ENCODE measurements around the gene TSEN54. TPM values are rescaled to one million over a fixed set of nuclear protein-coding genes. Genes with fewer than 3 reads are reported as not detected.
A peak's percentile ranks its signal among the peaks of the same experiment; 100 is the strongest.

TSEN54 gene
- total RNA-seq, 5 donors from 2014 or later (not counting 1 experiment from before 2014, with no cell fraction given): 54.9 to 94.7 (median 67.6) TPM

DNA sequence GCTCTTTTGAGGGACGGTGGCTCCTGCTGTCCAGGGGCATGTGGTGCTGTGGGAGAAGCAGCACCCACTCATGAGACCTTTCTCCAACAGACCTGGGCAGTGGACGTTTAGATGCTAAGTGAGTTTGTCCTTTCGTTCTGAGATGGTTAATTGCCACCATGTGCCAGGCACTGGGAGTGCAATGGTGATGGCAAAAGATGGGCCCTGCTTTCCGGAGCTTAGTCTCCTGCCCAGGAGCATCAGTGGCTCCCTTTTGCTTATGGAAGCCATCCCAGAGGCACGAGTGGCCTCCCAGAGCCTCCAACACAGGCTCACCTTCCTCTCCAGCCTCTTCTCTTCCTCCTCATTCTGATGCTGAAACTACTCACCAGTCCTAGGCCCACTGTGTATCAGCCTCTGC is 29.4 kb upstream of the TSEN54 start:
- peaks cover 27% of the 10 kb centered on the region for H3K36me3 Mint-ChIP-seq
- WGBS (ENCODE audit: insufficient coverage): 100% methylated on average over 4 of the region's 5 CpGs
- ATAC-seq (replicated peaks in 1 of 4) (no peak), DNase-seq (no peak)
- Histone ChIP-seq H3K27me3 (replicated peaks in 1 of 2; ENCODE audit: control insufficient read depth in 2 of 2, extremely low read depth in 1 of 2, insufficient read depth in 2 of 2, low read length in 1 of 2) (no peaks in the 10 kb centered on the region), H3K36me3 (ENCODE audit: control insufficient read depth in 2 of 2, extremely low read depth in 1 of 2, insufficient read depth in 1 of 2, low read length in 1 of 2) (peaks cover 4 to 17% of the 10 kb centered on the region in 2 donors), H3K4me1 (ENCODE audit: control insufficient read depth in 1 of 2, extremely low read depth in 1 of 2, insufficient read depth in 2 of 2, low read length in 2 of 2) (peaks cover 13 to 32% of the 10 kb centered on the region in 2 experiments), H3K27ac (ENCODE audit: low read length) (peak overlapping the region; percentile 89), H3K4me3 (ENCODE audit: control insufficient read depth in 1 of 2, extremely low read depth in 1 of 2, low read length in 1 of 2) (peak overlapping the region in 1 of 2 donors; percentile 39), H3K9me3 (no peaks in the 10 kb centered on the region)
- peaks cover 30 to 33% (median 32%) of the 10 kb centered on the region in 3 donors for H3K4me1 Mint-ChIP-seq
- H3K9me3 Mint-ChIP-seq: no peaks in the 10 kb centered on the region
- no peaks in the 10 kb centered on the region for H3K27me3 Mint-ChIP-seq
- H3K4me3 Mint-ChIP-seq: peak overlapping the region; percentile 60 to 79 (median 61)
- H3K27ac Mint-ChIP-seq: peak overlapping the region; percentile 98 to 99
- POLR2A ChIA-PET: interaction anchor here in 1 of 2 donors (0.6 kb wide), 1 partner anchor 94 kb away, joined by 3 read pairs; no protein-coding TSS in a partner anchor
- CTCF ChIA-PET: interaction anchor here in 1 of 2 donors (0.5 to 0.9 kb wide), 3 partner anchors 68 to 438 kb away, joined by 3 read pairs; no protein-coding TSS in a partner anchor

- Histone ChIP-seq H3K9me3 (no peaks in the 10 kb centered on the region), H3K4me3 (ENCODE audit: control insufficient read depth in 1 of 2, extremely low read depth in 1 of 2, low read length in 1 of 2) (peak overlapping the region; percentile 18 to 39), H3K36me3 (ENCODE audit: control insufficient read depth in 2 of 2, extremely low read depth in 1 of 2, insufficient read depth in 1 of 2, low read length in 1 of 2) (peaks cover 9 to 21% of the 10 kb centered on the region in 2 donors), H3K27me3 (replicated peaks in 1 of 2; ENCODE audit: control insufficient read depth in 2 of 2, extremely low read depth in 1 of 2, insufficient read depth in 2 of 2, low read length in 1 of 2) (no peaks in the 10 kb centered on the region), H3K4me1 (ENCODE audit: control insufficient read depth in 1 of 2, extremely low read depth in 1 of 2, insufficient read depth in 2 of 2, low read length in 2 of 2) (peaks cover 13 to 32% of the 10 kb centered on the region in 2 experiments), H3K27ac (ENCODE audit: low read length) (peak overlapping the region; percentile 89)
- POLR2A ChIA-PET: interaction anchor here in 1 of 2 donors (0.6 kb wide), 1 partner anchor 94 kb away, joined by 3 read pairs; no protein-coding TSS in a partner anchor
- ATAC-seq (replicated peaks in 1 of 4): peak; percentile 86 to 95 (median 93)
- 44% methylated on average over 7 of the region's 12 CpGs for WGBS (ENCODE audit: insufficient coverage)
- H3K4me3 Mint-ChIP-seq: peak overlapping the region; percentile 60 to 79 (median 61)
- H3K36me3 Mint-ChIP-seq: peaks cover 29% of the 10 kb centered on the region
- H3K9me3 Mint-ChIP-seq: no peaks in the 10 kb centered on the region
- peaks cover 30 to 33% (median 32%) of the 10 kb centered on the region in 3 donors for H3K4me1 Mint-ChIP-seq
- DNase-seq: peak; percentile 35 to 75 (median 54)
- peak overlapping the region; percentile 98 to 99 for H3K27ac Mint-ChIP-seq
- CTCF ChIA-PET: interaction anchor here (0.5 to 0.6 kb wide), 2 partner anchors 33 to 113 kb away, joined by 3 to 4 read pairs; no protein-coding TSS in a partner anchor
- H3K27me3 Mint-ChIP-seq: no peaks in the 10 kb centered on the region
Observed at GRCh38 chr17:75487351-75488070, 28.8 kb upstream of the TSEN54 start.

GRCh38 chr17:75488693-75489510 is 27.4 kb upstream of the TSEN54 start:
- no peaks in the 10 kb centered on the region for H3K9me3 Mint-ChIP-seq
- DNase-seq (no peak), ATAC-seq (replicated peaks in 1 of 4) (no peak)
- Histone ChIP-seq H3K9me3 (no peaks in the 10 kb centered on the region), H3K4me1 (ENCODE audit: control insufficient read depth in 1 of 2, extremely low read depth in 1 of 2, insufficient read depth in 2 of 2, low read length in 2 of 2) (peaks cover 13 to 32% of the 10 kb centered on the region in 2 experiments), H3K27ac (ENCODE audit: low read length) (no peak overlapping the region), H3K27me3 (replicated peaks in 1 of 2; ENCODE audit: control insufficient read depth in 2 of 2, extremely low read depth in 1 of 2, insufficient read depth in 2 of 2, low read length in 1 of 2) (no peaks in the 10 kb centered on the region), H3K4me3 (ENCODE audit: control insufficient read depth in 1 of 2, extremely low read depth in 1 of 2, low read length in 1 of 2) (no peak overlapping the region), H3K36me3 (ENCODE audit: control insufficient read depth in 2 of 2, extremely low read depth in 1 of 2, insufficient read depth in 1 of 2, low read length in 1 of 2) (peaks cover 15 to 34% of the 10 kb centered on the region in 2 donors)
- peaks cover 30% of the 10 kb centered on the region for H3K36me3 Mint-ChIP-seq
- WGBS (ENCODE audit: insufficient coverage): 96% methylated on average over 20 of the region's 24 CpGs
- no peaks in the 10 kb centered on the region for H3K27me3 Mint-ChIP-seq
- peaks cover 26 to 33% (median 27%) of the 10 kb centered on the region in 3 donors for H3K4me1 Mint-ChIP-seq
- H3K27ac Mint-ChIP-seq: peak overlapping the region in 1 of 2 donors; percentile 99
- H3K4me3 Mint-ChIP-seq: peak overlapping the region in 1 of 3 donors; percentile 79
- ChIA-PET CTCF (no interaction called here), POLR2A (no interaction called here)

GRCh38 chr17:75489511-75489955 is 26.8 kb upstream of the TSEN54 start:
- 97% methylated on average over 10 of the region's 14 CpGs for WGBS (ENCODE audit: insufficient coverage)
- Histone ChIP-seq H3K4me3 (ENCODE audit: control insufficient read depth in 1 of 2, extremely low read depth in 1 of 2, low read length in 1 of 2) (no peak overlapping the region), H3K4me1 (ENCODE audit: control insufficient read depth in 1 of 2, extremely low read depth in 1 of 2, insufficient read depth in 2 of 2, low read length in 2 of 2) (peaks cover 13 to 32% of the 10 kb centered on the region in 2 experiments), H3K27me3 (replicated peaks in 1 of 2; ENCODE audit: control insufficient read depth in 2 of 2, extremely low read depth in 1 of 2, insufficient read depth in 2 of 2, low read length in 1 of 2) (no peaks in the 10 kb centered on the region), H3K36me3 (ENCODE audit: control insufficient read depth in 2 of 2, extremely low read depth in 1 of 2, insufficient read depth in 1 of 2, low read length in 1 of 2) (peaks cover 15 to 40% of the 10 kb centered on the region in 2 donors), H3K9me3 (no peaks in the 10 kb centered on the region), H3K27ac (ENCODE audit: low read length) (no peak overlapping the region)
- DNase-seq (no peak), ATAC-seq (replicated peaks in 1 of 4) (no peak)
- Mint-ChIP-seq H3K27me3 (no peaks in the 10 kb centered on the region), H3K27ac (no peak overlapping the region), H3K4me1 (peaks cover 26 to 33% (median 27%) of the 10 kb centered on the region in 3 donors), H3K36me3 (peaks cover 32% of the 10 kb centered on the region), H3K9me3 (no peaks in the 10 kb centered on the region), H3K4me3 (peak overlapping the region in 1 of 3 donors; percentile 38)
- POLR2A ChIA-PET: no interaction called here
- CTCF ChIA-PET: no interaction called here

DNA sequence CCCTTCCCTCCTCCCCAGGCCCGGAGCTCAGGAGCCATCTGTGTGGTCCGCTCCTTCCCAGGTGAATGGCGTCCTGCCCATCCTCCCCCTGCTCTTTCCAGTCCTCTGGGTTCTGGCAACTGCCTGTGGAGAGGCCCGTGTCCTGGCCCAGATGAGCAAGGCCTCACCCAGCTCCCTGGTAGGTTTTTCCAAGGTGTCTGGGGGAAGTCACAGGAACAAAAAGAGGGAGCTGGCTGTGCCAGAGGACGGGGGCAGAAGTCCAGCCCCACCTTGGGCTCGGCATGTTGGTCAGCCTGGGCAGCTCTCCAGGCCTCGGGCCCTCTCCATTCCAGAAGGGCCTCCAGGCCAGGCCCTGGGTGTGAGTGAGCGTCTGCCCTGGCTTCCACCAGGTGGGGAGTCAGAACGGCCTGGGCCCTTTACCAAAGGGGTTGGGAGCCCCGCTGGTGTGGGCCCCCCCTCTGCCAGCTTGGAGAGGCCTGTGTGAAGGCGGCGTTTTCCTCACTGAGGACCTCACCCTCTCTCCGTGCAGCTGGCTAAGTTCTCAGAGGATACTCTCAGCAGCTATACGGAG is 26.1 kb upstream of the TSEN54 start:
- WGBS (ENCODE audit: insufficient coverage): 92% methylated on average over 12 of the region's 14 CpGs
- no peaks in the 10 kb centered on the region for H3K9me3 ChIP-seq
- Mint-ChIP-seq H3K4me1 (peaks cover 24 to 30% (median 26%) of the 10 kb centered on the region in 3 donors), H3K4me3 (no peak overlapping the region), H3K36me3 (peaks cover 30% of the 10 kb centered on the region), H3K9me3 (no peaks in the 10 kb centered on the region), H3K27ac (no peak overlapping the region), H3K27me3 (no peaks in the 10 kb centered on the region)
- DNase-seq (no peak), ATAC-seq (replicated peaks in 1 of 4) (no peak)
- H3K4me3 ChIP-seq (ENCODE audit: control insufficient read depth in 1 of 2, extremely low read depth in 1 of 2, low read length in 1 of 2): no peak overlapping the region
- no peak overlapping the region for H3K27ac ChIP-seq (ENCODE audit: low read length)
- ChIA-PET POLR2A (no interaction called here), CTCF (no interaction called here)
- H3K4me1 ChIP-seq (ENCODE audit: control insufficient read depth in 1 of 2, extremely low read depth in 1 of 2, insufficient read depth in 2 of 2, low read length in 2 of 2): peaks cover 13 to 32% of the 10 kb centered on the region in 2 experiments
- H3K36me3 ChIP-seq (ENCODE audit: control insufficient read depth in 2 of 2, extremely low read depth in 1 of 2, insufficient read depth in 1 of 2, low read length in 1 of 2): peaks cover 15 to 40% of the 10 kb centered on the region in 2 donors
- H3K27me3 ChIP-seq (replicated peaks in 1 of 2; ENCODE audit: control insufficient read depth in 2 of 2, extremely low read depth in 1 of 2, insufficient read depth in 2 of 2, low read length in 1 of 2): no peaks in the 10 kb centered on the region

Data from T-cell (primary cell).